Measurements from ENCODE around the gene XIRP1.
"Not testable (repeated sequence)": the region's sequence is repeated elsewhere in the genome, so short reads cannot be mapped to it uniquely, and the experiment has no call there.

The XIRP1 gene

GRCh38 chr3:39171860-39172259, 20.5 kb downstream of the XIRP1 start:
- Histone ChIP-seq H3K4me1 (ENCODE audit: insufficient read depth, low read length) (no peaks in the 10 kb centered on the region), H4K20me1 (ENCODE audit: insufficient read depth, low read length) (no peaks in the 10 kb centered on the region), H3K9ac (ENCODE audit: low read depth, low read length) (no peak overlapping the region), H3K9me3 (ENCODE audit: insufficient read depth, low read length, severe bottlenecking) (no peaks in the 10 kb centered on the region), H3K79me2 (ENCODE audit: insufficient read depth, low read length) (no peaks in the 10 kb centered on the region), H3K4me2 (ENCODE audit: insufficient read depth, low read length) (no peak overlapping the region), H3K4me3 (ENCODE audit: low read depth in 1 of 2, low read length in 2 of 2) (no peak overlapping the region), H3K36me3 (ENCODE audit: insufficient read depth, low read length) (no peaks in the 10 kb centered on the region), H3K27me3 (ENCODE audit: insufficient read depth, low read length, poor library complexity) (peaks cover 8% of the 10 kb centered on the region), H3K27ac (ENCODE audit: low read length) (no peak overlapping the region), H2AFZ (ENCODE audit: low read depth, low read length) (no peak overlapping the region)
- ATAC-seq (ENCODE audit: insufficient read depth, low read depth), result no peak
- no peak for TF ChIP-seq EZH2 (IDR thresholded peaks at IDR 0.05; ENCODE audit: borderline replicate concordance, low read depth, low read length, severe bottlenecking)
- TF ChIP-seq, protein P1, sequence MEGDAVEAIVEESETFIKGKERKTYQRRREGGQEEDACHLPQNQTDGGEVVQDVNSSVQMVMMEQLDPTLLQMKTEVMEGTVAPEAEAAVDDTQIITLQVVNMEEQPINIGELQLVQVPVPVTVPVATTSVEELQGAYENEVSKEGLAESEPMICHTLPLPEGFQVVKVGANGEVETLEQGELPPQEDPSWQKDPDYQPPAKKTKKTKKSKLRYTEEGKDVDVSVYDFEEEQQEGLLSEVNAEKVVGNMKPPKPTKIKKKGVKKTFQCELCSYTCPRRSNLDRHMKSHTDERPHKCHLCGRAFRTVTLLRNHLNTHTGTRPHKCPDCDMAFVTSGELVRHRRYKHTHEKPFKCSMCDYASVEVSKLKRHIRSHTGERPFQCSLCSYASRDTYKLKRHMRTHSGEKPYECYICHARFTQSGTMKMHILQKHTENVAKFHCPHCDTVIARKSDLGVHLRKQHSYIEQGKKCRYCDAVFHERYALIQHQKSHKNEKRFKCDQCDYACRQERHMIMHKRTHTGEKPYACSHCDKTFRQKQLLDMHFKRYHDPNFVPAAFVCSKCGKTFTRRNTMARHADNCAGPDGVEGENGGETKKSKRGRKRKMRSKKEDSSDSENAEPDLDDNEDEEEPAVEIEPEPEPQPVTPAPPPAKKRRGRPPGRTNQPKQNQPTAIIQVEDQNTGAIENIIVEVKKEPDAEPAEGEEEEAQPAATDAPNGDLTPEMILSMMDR (IDR thresholded peaks at IDR 0.05; ENCODE audit: borderline replicate concordance, extremely low read depth, low read length, poor library complexity, severe bottlenecking), result no peak
- DNase-seq, result no peak

DNA sequence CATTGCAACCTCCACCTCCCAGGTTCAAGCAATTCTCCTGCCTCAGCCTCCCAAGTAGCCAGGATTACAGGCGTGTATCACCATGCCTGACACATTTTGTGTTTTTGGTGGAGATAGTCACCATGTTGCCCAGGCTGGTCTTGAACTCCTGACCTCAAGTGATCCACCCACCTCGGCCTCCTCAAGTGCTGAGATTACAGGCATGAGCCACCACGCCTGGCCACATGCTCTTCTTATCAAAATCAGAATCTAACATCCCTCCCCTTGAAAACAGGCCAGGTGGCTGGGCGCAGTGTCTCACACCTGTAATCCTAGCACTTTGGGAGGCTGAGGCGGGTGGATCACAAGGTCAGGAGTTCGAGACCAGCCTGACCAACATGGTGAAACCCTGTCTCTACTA, 21.5 kb downstream of the XIRP1 start:
- not testable (repeated sequence) for H2AFZ ChIP-seq (ENCODE audit: low read depth, low read length); H3K27ac ChIP-seq (ENCODE audit: low read length); H4K20me1 ChIP-seq (ENCODE audit: insufficient read depth, low read length); H3K4me2 ChIP-seq (ENCODE audit: insufficient read depth, low read length); H3K4me3 ChIP-seq (ENCODE audit: low read depth in 1 of 2, low read length in 2 of 2); H3K9me3 ChIP-seq (ENCODE audit: insufficient read depth, low read length, severe bottlenecking); DNase-seq; H3K79me2 ChIP-seq (ENCODE audit: insufficient read depth, low read length); H3K4me1 ChIP-seq (ENCODE audit: insufficient read depth, low read length); H3K36me3 ChIP-seq (ENCODE audit: insufficient read depth, low read length); ATAC-seq (ENCODE audit: insufficient read depth, low read depth); H3K9ac ChIP-seq (ENCODE audit: low read depth, low read length); H3K27me3 ChIP-seq (ENCODE audit: insufficient read depth, low read length, poor library complexity)

DNA sequence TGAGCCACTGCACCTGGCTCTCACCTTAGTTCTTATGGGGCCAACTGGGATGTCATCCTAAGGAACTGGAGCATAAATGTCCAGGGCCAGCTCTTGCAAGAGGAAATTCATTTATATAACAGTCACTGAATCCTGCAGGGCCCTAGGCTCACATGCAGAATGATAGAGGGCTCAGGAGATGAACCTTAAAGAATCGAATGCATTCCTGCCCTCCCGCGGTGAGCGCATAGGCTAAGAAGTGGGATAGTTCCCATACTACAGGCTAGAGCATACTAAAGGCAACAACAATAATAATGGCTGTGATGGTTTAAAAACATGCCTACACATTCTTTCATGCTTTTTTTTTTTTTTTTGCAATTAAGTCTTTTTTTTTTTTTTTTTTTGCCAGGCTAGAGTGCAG, 21.9 kb downstream of the XIRP1 start:
- no peaks in the 10 kb centered on the region for H3K4me1 ChIP-seq (ENCODE audit: insufficient read depth, low read length)
- no peaks in the 10 kb centered on the region for H3K9me3 ChIP-seq (ENCODE audit: insufficient read depth, low read length, severe bottlenecking)
- H3K4me2 ChIP-seq (ENCODE audit: insufficient read depth, low read length), result no peak overlapping the region
- H3K4me3 ChIP-seq (ENCODE audit: low read depth in 1 of 2, low read length in 2 of 2), result no peak overlapping the region
- no peaks in the 10 kb centered on the region for H3K36me3 ChIP-seq (ENCODE audit: insufficient read depth, low read length)
- H2AFZ ChIP-seq (ENCODE audit: low read depth, low read length), result no peak overlapping the region
- H3K9ac ChIP-seq (ENCODE audit: low read depth, low read length), result no peak overlapping the region
- TF ChIP-seq, protein P1 (IDR thresholded peaks at IDR 0.05; ENCODE audit: borderline replicate concordance, extremely low read depth, low read length, poor library complexity, severe bottlenecking), result no peak
- TF ChIP-seq EZH2 (IDR thresholded peaks at IDR 0.05; ENCODE audit: borderline replicate concordance, low read depth, low read length, severe bottlenecking), result no peak
- peaks cover 8% of the 10 kb centered on the region for H3K27me3 ChIP-seq (ENCODE audit: insufficient read depth, low read length, poor library complexity)
- DNase-seq, result no peak
- H3K79me2 ChIP-seq (ENCODE audit: insufficient read depth, low read length), result no peaks in the 10 kb centered on the region
- ATAC-seq (ENCODE audit: insufficient read depth, low read depth), result no peak
- H4K20me1 ChIP-seq (ENCODE audit: insufficient read depth, low read length), result no peaks in the 10 kb centered on the region
- H3K27ac ChIP-seq (ENCODE audit: low read length), result no peak overlapping the region

DNA sequence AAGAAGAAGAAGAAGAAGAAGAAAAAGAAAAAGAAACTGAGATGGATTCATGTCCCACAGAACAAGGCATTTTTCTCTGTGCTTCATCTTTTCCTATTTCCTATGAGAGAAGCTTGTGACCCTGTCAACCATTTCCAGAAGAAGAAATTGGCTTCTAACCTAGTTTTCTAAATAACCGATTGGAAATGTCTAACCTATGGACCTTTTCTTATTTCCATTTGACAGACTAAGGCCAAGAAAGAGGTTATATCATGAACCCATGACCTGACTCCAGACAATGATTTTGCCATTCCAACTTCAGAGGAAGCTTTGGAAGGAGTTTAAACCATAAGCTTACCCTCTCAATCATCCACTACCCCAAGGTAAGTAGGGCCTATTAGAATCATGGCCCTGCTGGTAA, 22.7 kb downstream of the XIRP1 start:
- Histone ChIP-seq H3K36me3 (ENCODE audit: insufficient read depth, low read length) (no peaks in the 10 kb centered on the region), H2AFZ (ENCODE audit: low read depth, low read length) (no peak overlapping the region), H3K4me1 (ENCODE audit: insufficient read depth, low read length) (no peaks in the 10 kb centered on the region), H3K27ac (ENCODE audit: low read length) (no peak overlapping the region), H3K9me3 (ENCODE audit: insufficient read depth, low read length, severe bottlenecking) (no peaks in the 10 kb centered on the region), H3K27me3 (ENCODE audit: insufficient read depth, low read length, poor library complexity) (peaks cover 8% of the 10 kb centered on the region), H3K4me3 (ENCODE audit: low read depth in 1 of 2, low read length in 2 of 2) (no peak overlapping the region), H3K4me2 (ENCODE audit: insufficient read depth, low read length) (no peak overlapping the region), H3K79me2 (ENCODE audit: insufficient read depth, low read length) (no peaks in the 10 kb centered on the region), H4K20me1 (ENCODE audit: insufficient read depth, low read length) (no peaks in the 10 kb centered on the region), H3K9ac (ENCODE audit: low read depth, low read length) (no peak overlapping the region)
- DNase-seq (no peak), ATAC-seq (ENCODE audit: insufficient read depth, low read depth) (no peak)
- TF ChIP-seq, protein P1 (IDR thresholded peaks at IDR 0.05; ENCODE audit: borderline replicate concordance, extremely low read depth, low read length, poor library complexity, severe bottlenecking), result no peak
- no peak for TF ChIP-seq EZH2 (IDR thresholded peaks at IDR 0.05; ENCODE audit: borderline replicate concordance, low read depth, low read length, severe bottlenecking)

Data from DND-41 (cell line).